ENCODE results near the gene SEZ6L.
A peak's percentile ranks its signal among the peaks of the same experiment; 100 is the strongest.

The SEZ6L gene

GRCh38 chr22:26304730-26305129, 135.5 kb downstream of the SEZ6L start:
- DNase-seq = no peak

- no peak for DNase-seq
These were observed 139.2 kb downstream of the SEZ6L start for GRCh38 chr22:26308467-26308866.

GRCh38 chr22:26310616-26311015, 141.4 kb downstream of the SEZ6L start:
- no peak for DNase-seq

GRCh38 chr22:26313291-26313690, 144.0 kb downstream of the SEZ6L start:
- no peak for DNase-seq

GRCh38 chr22:26314171-26314570, 144.9 kb downstream of the SEZ6L start:
- no peak for DNase-seq

- DNase-seq = no peak
These were observed 145.4 kb downstream of the SEZ6L start for GRCh38 chr22:26314656-26315055.

- DNase-seq = no peak
These were observed 147.5 kb downstream of the SEZ6L start for GRCh38 chr22:26316732-26317285.

- DNase-seq = no peak
These were observed 149.7 kb downstream of the SEZ6L start for GRCh38 chr22:26318975-26319374.

GRCh38 chr22:26320447-26320846, 151.2 kb downstream of the SEZ6L start:
- DNase-seq = no peak

GRCh38 chr22:26321469-26321913, 152.2 kb downstream of the SEZ6L start:
- DNase-seq = peak; percentile 30

GRCh38 chr22:26322179-26322905, 153.1 kb downstream of the SEZ6L start:
- peak; percentile 88 for DNase-seq

GRCh38 chr22:26323013-26323412, 153.8 kb downstream of the SEZ6L start:
- DNase-seq = no peak

- DNase-seq = no peak
These were observed 154.9 kb downstream of the SEZ6L start for GRCh38 chr22:26324150-26324549.

- no peak for DNase-seq
These were observed 156.4 kb downstream of the SEZ6L start for GRCh38 chr22:26325641-26326040.

- DNase-seq = no peak
These were observed 157.5 kb downstream of the SEZ6L start for GRCh38 chr22:26326803-26327202.

GRCh38 chr22:26327306-26327705, 158.0 kb downstream of the SEZ6L start:
- DNase-seq = no peak

GRCh38 chr22:26328221-26328620, 159.0 kb downstream of the SEZ6L start:
- DNase-seq = no peak

- peak; percentile 15 for DNase-seq
These were observed 161.8 kb downstream of the SEZ6L start for GRCh38 chr22:26330971-26331625.

GRCh38 chr22:26333088-26333800, 164.0 kb downstream of the SEZ6L start:
- DNase-seq = no peak

- DNase-seq = no peak
These were observed 165.0 kb downstream of the SEZ6L start for GRCh38 chr22:26334232-26334631.

- DNase-seq = no peak
These were observed 167.5 kb downstream of the SEZ6L start for GRCh38 chr22:26336773-26337172.

GRCh38 chr22:26339755-26340154, 170.5 kb downstream of the SEZ6L start:
- DNase-seq = no peak

- no peak for DNase-seq
These were observed 173.6 kb downstream of the SEZ6L start for GRCh38 chr22:26342745-26343410.

All from amniotic stem cell (primary cell).